ENCODE measurements around the gene PDE9A. TPM values are rescaled to one million over a fixed set of nuclear protein-coding genes. Genes with fewer than 3 reads are reported as not detected.

PDE9A gene
- total RNA-seq, 1 donor from 2014 or later: 13.1 TPM

GRCh38 chr21:42616941-42617340 is 36.5 kb upstream of the PDE9A start:
- intact Hi-C loops (cut with micrococcal nuclease): loop anchor here (10.0 kb wide), 1 partner anchor 118 kb away; no protein-coding TSS in a partner anchor
- Mint-ChIP-seq H3K27ac (no peak overlapping the region), H3K4me1 (peaks cover 3% of the 10 kb centered on the region), H3K4me3 (no peak overlapping the region), H3K27me3 (peaks cover 20% of the 10 kb centered on the region), H3K9me3 (no peaks in the 10 kb centered on the region), H3K36me3 (ENCODE audit: low read depth) (no peaks in the 10 kb centered on the region)
- DNase-seq: no peak

- no peak for DNase-seq
- Mint-ChIP-seq H3K4me1 (peaks cover 3% of the 10 kb centered on the region), H3K4me3 (no peak overlapping the region), H3K27me3 (peaks cover 25% of the 10 kb centered on the region), H3K9me3 (no peaks in the 10 kb centered on the region), H3K27ac (no peak overlapping the region), H3K36me3 (ENCODE audit: low read depth) (no peaks in the 10 kb centered on the region)
- intact Hi-C loops (cut with micrococcal nuclease): loop anchor here (10.0 kb wide), 1 partner anchor 117 kb away; no protein-coding TSS in a partner anchor
Observed at GRCh38 chr21:42617486-42617885, 35.9 kb upstream of the PDE9A start.

- no peak overlapping the region for H3K27ac Mint-ChIP-seq
- no peak for DNase-seq
- peaks cover 26% of the 10 kb centered on the region for H3K27me3 Mint-ChIP-seq
- no peak overlapping the region for H3K4me3 Mint-ChIP-seq
- H3K4me1 Mint-ChIP-seq: no peaks in the 10 kb centered on the region
- no peaks in the 10 kb centered on the region for H3K9me3 Mint-ChIP-seq
- H3K36me3 Mint-ChIP-seq (ENCODE audit: low read depth): no peaks in the 10 kb centered on the region
- intact Hi-C loops (cut with micrococcal nuclease): loop anchor here (10.0 kb wide), 1 partner anchor 116 kb away; no protein-coding TSS in a partner anchor
Observed at GRCh38 chr21:42618707-42619102, 34.7 kb upstream of the PDE9A start.

- H3K27me3 Mint-ChIP-seq: peaks cover 27% of the 10 kb centered on the region
- no peaks in the 10 kb centered on the region for H3K36me3 Mint-ChIP-seq (ENCODE audit: low read depth)
- intact Hi-C loops (cut with micrococcal nuclease): loop anchor here (10.0 kb wide), 1 partner anchor 116 kb away; no protein-coding TSS in a partner anchor
- no peaks in the 10 kb centered on the region for H3K9me3 Mint-ChIP-seq
- no peak for DNase-seq
- no peak overlapping the region for H3K27ac Mint-ChIP-seq
- H3K4me1 Mint-ChIP-seq: no peaks in the 10 kb centered on the region
- H3K4me3 Mint-ChIP-seq: no peak overlapping the region
Observed at GRCh38 chr21:42619166-42619565, 34.3 kb upstream of the PDE9A start.

GRCh38 chr21:42619841-42620240 is 33.6 kb upstream of the PDE9A start:
- intact Hi-C loops (cut with micrococcal nuclease): loop anchor here (10.0 kb wide), 1 partner anchor 115 kb away; no protein-coding TSS in a partner anchor
- no peak for DNase-seq
- Mint-ChIP-seq H3K4me3 (no peak overlapping the region), H3K36me3 (ENCODE audit: low read depth) (no peaks in the 10 kb centered on the region), H3K4me1 (no peaks in the 10 kb centered on the region), H3K27ac (no peak overlapping the region), H3K9me3 (no peaks in the 10 kb centered on the region), H3K27me3 (peaks cover 31% of the 10 kb centered on the region)

- intact Hi-C loops (cut with micrococcal nuclease): no loop called here
- H3K4me3 Mint-ChIP-seq: no peak overlapping the region
- no peaks in the 10 kb centered on the region for H3K4me1 Mint-ChIP-seq
- H3K9me3 Mint-ChIP-seq: no peaks in the 10 kb centered on the region
- H3K27ac Mint-ChIP-seq: no peak overlapping the region
- no peak for DNase-seq
- peaks cover 37% of the 10 kb centered on the region for H3K27me3 Mint-ChIP-seq
- H3K36me3 Mint-ChIP-seq (ENCODE audit: low read depth): no peaks in the 10 kb centered on the region
Observed at GRCh38 chr21:42621166-42621818, 32.1 kb upstream of the PDE9A start.

- no peak for DNase-seq
- intact Hi-C loops (cut with micrococcal nuclease): no loop called here
- Mint-ChIP-seq H3K4me1 (no peaks in the 10 kb centered on the region), H3K27ac (no peak overlapping the region), H3K9me3 (no peaks in the 10 kb centered on the region), H3K36me3 (ENCODE audit: low read depth) (no peaks in the 10 kb centered on the region), H3K4me3 (no peak overlapping the region), H3K27me3 (peaks cover 38% of the 10 kb centered on the region)
Observed at GRCh38 chr21:42621819-42622177, 31.6 kb upstream of the PDE9A start.

GRCh38 chr21:42622284-42622683 is 31.1 kb upstream of the PDE9A start:
- no peak overlapping the region for H3K4me3 Mint-ChIP-seq
- H3K9me3 Mint-ChIP-seq: no peaks in the 10 kb centered on the region
- H3K27ac Mint-ChIP-seq: no peak overlapping the region
- no peaks in the 10 kb centered on the region for H3K36me3 Mint-ChIP-seq (ENCODE audit: low read depth)
- no peak for DNase-seq
- no peaks in the 10 kb centered on the region for H3K4me1 Mint-ChIP-seq
- intact Hi-C loops (cut with micrococcal nuclease): no loop called here
- H3K27me3 Mint-ChIP-seq: peaks cover 40% of the 10 kb centered on the region

- intact Hi-C loops (cut with micrococcal nuclease): no loop called here
- H3K27me3 Mint-ChIP-seq: peaks cover 33% of the 10 kb centered on the region
Observed at GRCh38 chr21:42623694-42624093, 29.7 kb upstream of the PDE9A start.

GRCh38 chr21:42624095-42624790 is 29.2 kb upstream of the PDE9A start:
- no peaks in the 10 kb centered on the region for H3K4me1 Mint-ChIP-seq
- no peak overlapping the region for H3K4me3 Mint-ChIP-seq
- no peaks in the 10 kb centered on the region for H3K36me3 Mint-ChIP-seq (ENCODE audit: low read depth)
- no peaks in the 10 kb centered on the region for H3K9me3 Mint-ChIP-seq
- no peak for DNase-seq
- H3K27ac Mint-ChIP-seq: no peak overlapping the region
- intact Hi-C loops (cut with micrococcal nuclease): no loop called here
- H3K27me3 Mint-ChIP-seq: peaks cover 32% of the 10 kb centered on the region

More at GRCh38 chr21:42623694-42624093, 29.7 kb upstream of the PDE9A start:
- DNase-seq: no peak
- Mint-ChIP-seq H3K36me3 (ENCODE audit: low read depth) (no peaks in the 10 kb centered on the region), H3K4me3 (no peak overlapping the region), H3K27ac (no peak overlapping the region), H3K9me3 (no peaks in the 10 kb centered on the region), H3K4me1 (no peaks in the 10 kb centered on the region)

- DNase-seq: no peak
- intact Hi-C loops (cut with micrococcal nuclease): no loop called here
- H3K36me3 Mint-ChIP-seq (ENCODE audit: low read depth): no peaks in the 10 kb centered on the region
- peaks cover 29% of the 10 kb centered on the region for H3K27me3 Mint-ChIP-seq
- H3K4me1 Mint-ChIP-seq: no peaks in the 10 kb centered on the region
- no peak overlapping the region for H3K4me3 Mint-ChIP-seq
- no peaks in the 10 kb centered on the region for H3K9me3 Mint-ChIP-seq
- H3K27ac Mint-ChIP-seq: no peak overlapping the region
Observed at GRCh38 chr21:42624936-42625335, 28.5 kb upstream of the PDE9A start.

GRCh38 chr21:42626171-42626570 is 27.2 kb upstream of the PDE9A start:
- DNase-seq: no peak
- Mint-ChIP-seq H3K4me3 (no peak overlapping the region), H3K36me3 (ENCODE audit: low read depth) (no peaks in the 10 kb centered on the region), H3K9me3 (no peaks in the 10 kb centered on the region), H3K27ac (no peak overlapping the region), H3K27me3 (peaks cover 26% of the 10 kb centered on the region), H3K4me1 (no peaks in the 10 kb centered on the region)
- intact Hi-C loops (cut with micrococcal nuclease): no loop called here

- Mint-ChIP-seq H3K27me3 (peaks cover 17% of the 10 kb centered on the region), H3K4me3 (no peak overlapping the region)
Observed at GRCh38 chr21:42627527-42628289, 25.7 kb upstream of the PDE9A start.

More at GRCh38 chr21:42627527-42628289, 25.7 kb upstream of the PDE9A start:
- H3K9me3 Mint-ChIP-seq: no peaks in the 10 kb centered on the region
- no peaks in the 10 kb centered on the region for H3K4me1 Mint-ChIP-seq
- H3K36me3 Mint-ChIP-seq (ENCODE audit: low read depth): no peaks in the 10 kb centered on the region
- DNase-seq: no peak
- H3K27ac Mint-ChIP-seq: no peak overlapping the region
- intact Hi-C loops (cut with micrococcal nuclease): no loop called here
